A549 treated with AZD9567 at 1 μM for 4 hours (cell line): ENCODE data around the gene DDX1. TPM values are rescaled to one million over a fixed set of nuclear protein-coding genes. Genes with fewer than 3 reads are reported as not detected.

Source experiments
- total RNA-seq: library from RNA; stranded (reverse); fragments of 200-300 nt; extraction: Qiagen RNA extraction; gene quantifications from 5 replicates; pipeline ENCODE4 v1.2.3, GENCODE V29; 2022; ENCODE audit not compliant: insufficient read depth

Gene DDX1
- total RNA-seq: 128 to 182 TPM (median 131 TPM) in 5 replicates

GRCh38 chr2:15591692-15592463 is at the start of gene DDX1:
TSS of gene DDX1 (plus strand) at chr2:15591868. CDS start at chr2:15591934, 66 bp downstream.

GRCh38 chr2:15560988-15561573 is 30.6 kb upstream of the DDX1 start, which contains the start of gene NBAS:
TSS of gene NBAS (minus strand) at chr2:15561334. CDS start at chr2:15561304, 30 bp downstream.

Other genes with a start within 250 kb of the DDX1 start
- 14.9 to 21.0 TPM (median 15.2 TPM) in 5 replicates for gene NBAS, start 30.5 kb upstream of the DDX1 start, total RNA-seq